CD4-positive, alpha-beta T cell (primary cell): ENCODE results near the gene IQSEC1. TPM values are rescaled to one million over a fixed set of nuclear protein-coding genes. Genes with fewer than 3 reads are reported as not detected.
A peak's percentile ranks its signal among the peaks of the same experiment; 100 is the strongest.

Experiments used
- ATAC-seq: fragments of 200-7000 bp; cut with Tn5 transposase; one replicate; pipeline ENCODE4 v1.10.0; 2022; ENCODE audit warnings: mild to moderate bottlenecking; ENCODE audit not compliant: poor library complexity
- CTCF ChIA-PET: fragments of 350-600 bp; sonication (Branson Sonifier 250); formaldehyde crosslinking; loops from one replicate; lab custom pipeline; 2021; ENCODE audit warnings: antibody characterized with exemption, inconsistent platforms; lab: Charles Lee
- POLR2A ChIA-PET: fragments of 350-600 bp; sonication (Branson Sonifier 250); formaldehyde crosslinking; loops from one replicate; lab custom pipeline; 2021; ENCODE audit warnings: antibody characterized with exemption, inconsistent platforms; lab: Charles Lee
- DNase-seq, 14 experiments: peaks; one replicate each; pipeline ENCODE4 v3.0.0-alpha.2; 2013 to 2020; ENCODE audit warnings: mixed read lengths in 2 of 14
- H3K27ac ChIP-seq, 2 donors: one replicate each; pipeline versions ENCODE4 v1.5.1 to v1.7.0; 2013; ENCODE audit warnings: low read length in 2 of 2, low read depth in 1 of 2, mild to moderate bottlenecking in 1 of 2
- H3K27me3 ChIP-seq, 2 experiments: 1 replicate in 1 of 2; 2 replicates in 1 of 2; pipeline versions ENCODE4 v1.6.1 to v1.7.0; 2013; ENCODE audit warnings: low read length in 2 of 2, control low read depth in 1 of 2, mild to moderate bottlenecking in 1 of 2, moderate library complexity in 1 of 2; ENCODE audit not compliant: insufficient read depth in 2 of 2, control insufficient read depth in 1 of 2
- H3K36me3 ChIP-seq: one replicate; pipeline ENCODE4 v1.6.1; 2013; ENCODE audit warnings: low read length, control low read depth; ENCODE audit not compliant: insufficient read depth
- H3K4me1 ChIP-seq: one replicate; pipeline ENCODE4 v1.6.1; 2013; ENCODE audit warnings: low read length, control low read depth; ENCODE audit not compliant: insufficient read depth
- H3K4me3 ChIP-seq: one replicate; pipeline ENCODE4 v1.5.1; 2013; ENCODE audit warnings: mild to moderate bottlenecking, low read length, moderate library complexity
- H3K9me3 ChIP-seq, 2 experiments: 1 replicate in 1 of 2; 2 replicates in 1 of 2; pipeline versions ENCODE4 v1.6.1 to v1.7.0; 2013; ENCODE audit warnings: low read length in 2 of 2, mild to moderate bottlenecking in 2 of 2, control low read depth in 1 of 2, moderate library complexity in 1 of 2; ENCODE audit not compliant: control insufficient read depth in 1 of 2, insufficient read depth in 1 of 2
- H3K27ac Mint-ChIP-seq: one replicate; pipeline ENCODE4 v1.8.0; 2020; ENCODE audit warnings: mixed read lengths
- H3K27me3 Mint-ChIP-seq: one replicate; pipeline ENCODE4 v1.8.0; 2021; ENCODE audit warnings: mixed read lengths
- H3K36me3 Mint-ChIP-seq: one replicate; pipeline ENCODE4 v1.8.0; 2021; ENCODE audit warnings: low read depth, mixed read lengths
- H3K4me1 Mint-ChIP-seq: one replicate; pipeline ENCODE4 v1.8.0; 2021; ENCODE audit warnings: low read depth, mixed read lengths
- H3K4me3 Mint-ChIP-seq: one replicate; pipeline ENCODE4 v1.8.0; 2020; ENCODE audit warnings: mild to moderate bottlenecking, mixed read lengths
- H3K9me3 Mint-ChIP-seq: one replicate; pipeline ENCODE4 v1.8.0; 2020; ENCODE audit warnings: mixed read lengths
- intact Hi-C, 2 experiments: fragments of 100-400 bp; cut with DNase I in 1 of 2; cut with micrococcal nuclease in 1 of 2; formaldehyde crosslinking; loops; one replicate each; pipeline versions ENCODE4 v1.15.1 to v1.9.0; 2023 to 2025; cut with DNase I, micrococcal nuclease
- total RNA-seq, 174 experiments: library from RNA in 2 of 174; stranded (reverse) in 2 of 174; gene quantifications; one replicate each; pipeline ENCODE4 v1.2.3 and lab custom pipeline; 2021 to 2026
- TF ChIP-seq, protein P1 (sequence below): fragments of 200-600 bp; IDR thresholded peaks from one replicate; pipeline ENCODE4 v1.8.0; 2022; ENCODE audit warnings: antibody characterized with exemption, mild to moderate bottlenecking

IQSEC1 gene
- total RNA-seq, 2 experiments from 2014 or later = 102 to 108 TPM

DNA sequence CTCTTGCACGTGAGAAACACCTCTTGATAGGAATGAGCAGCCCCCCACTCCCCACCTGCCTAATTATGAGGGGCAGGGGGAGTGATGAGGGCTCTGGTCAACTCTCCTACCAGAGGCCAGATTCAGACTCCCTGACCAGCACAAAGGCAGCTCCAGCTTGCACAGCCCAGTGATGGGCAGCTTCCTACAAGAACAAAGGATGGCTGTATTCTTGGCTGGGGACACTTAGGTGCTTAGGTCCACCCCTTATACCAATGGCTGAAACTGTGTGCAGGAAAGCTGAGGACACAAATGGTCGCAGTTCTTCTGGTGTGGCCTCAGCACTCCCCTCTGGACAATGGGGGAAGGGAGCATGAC is 81.8 kb downstream of the IQSEC1 start:
- H3K36me3 ChIP-seq = peaks cover 37% of the 10 kb centered on the region
- no peaks in the 10 kb centered on the region for H3K27me3 ChIP-seq
- no peaks in the 10 kb centered on the region for H3K9me3 Mint-ChIP-seq
- peaks cover 27% of the 10 kb centered on the region for H3K36me3 Mint-ChIP-seq
- intact Hi-C loops = no loop called here
- H3K27me3 Mint-ChIP-seq = no peaks in the 10 kb centered on the region
- H3K4me3 Mint-ChIP-seq = peak overlapping the region; percentile 62
- no peaks in the 10 kb centered on the region for H3K9me3 ChIP-seq
- DNase-seq = no peak
- no peak for ATAC-seq
- peaks cover 76% of the 10 kb centered on the region for H3K4me1 ChIP-seq
- ChIA-PET POLR2A (no interaction called here), CTCF (no interaction called here)
- H3K27ac Mint-ChIP-seq = peak overlapping the region; percentile 30
- peaks cover 70% of the 10 kb centered on the region for H3K4me1 Mint-ChIP-seq
- no peak overlapping the region for H3K4me3 ChIP-seq
- TF ChIP-seq, protein P1, sequence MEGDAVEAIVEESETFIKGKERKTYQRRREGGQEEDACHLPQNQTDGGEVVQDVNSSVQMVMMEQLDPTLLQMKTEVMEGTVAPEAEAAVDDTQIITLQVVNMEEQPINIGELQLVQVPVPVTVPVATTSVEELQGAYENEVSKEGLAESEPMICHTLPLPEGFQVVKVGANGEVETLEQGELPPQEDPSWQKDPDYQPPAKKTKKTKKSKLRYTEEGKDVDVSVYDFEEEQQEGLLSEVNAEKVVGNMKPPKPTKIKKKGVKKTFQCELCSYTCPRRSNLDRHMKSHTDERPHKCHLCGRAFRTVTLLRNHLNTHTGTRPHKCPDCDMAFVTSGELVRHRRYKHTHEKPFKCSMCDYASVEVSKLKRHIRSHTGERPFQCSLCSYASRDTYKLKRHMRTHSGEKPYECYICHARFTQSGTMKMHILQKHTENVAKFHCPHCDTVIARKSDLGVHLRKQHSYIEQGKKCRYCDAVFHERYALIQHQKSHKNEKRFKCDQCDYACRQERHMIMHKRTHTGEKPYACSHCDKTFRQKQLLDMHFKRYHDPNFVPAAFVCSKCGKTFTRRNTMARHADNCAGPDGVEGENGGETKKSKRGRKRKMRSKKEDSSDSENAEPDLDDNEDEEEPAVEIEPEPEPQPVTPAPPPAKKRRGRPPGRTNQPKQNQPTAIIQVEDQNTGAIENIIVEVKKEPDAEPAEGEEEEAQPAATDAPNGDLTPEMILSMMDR = no peak
- no peak overlapping the region for H3K27ac ChIP-seq

DNA sequence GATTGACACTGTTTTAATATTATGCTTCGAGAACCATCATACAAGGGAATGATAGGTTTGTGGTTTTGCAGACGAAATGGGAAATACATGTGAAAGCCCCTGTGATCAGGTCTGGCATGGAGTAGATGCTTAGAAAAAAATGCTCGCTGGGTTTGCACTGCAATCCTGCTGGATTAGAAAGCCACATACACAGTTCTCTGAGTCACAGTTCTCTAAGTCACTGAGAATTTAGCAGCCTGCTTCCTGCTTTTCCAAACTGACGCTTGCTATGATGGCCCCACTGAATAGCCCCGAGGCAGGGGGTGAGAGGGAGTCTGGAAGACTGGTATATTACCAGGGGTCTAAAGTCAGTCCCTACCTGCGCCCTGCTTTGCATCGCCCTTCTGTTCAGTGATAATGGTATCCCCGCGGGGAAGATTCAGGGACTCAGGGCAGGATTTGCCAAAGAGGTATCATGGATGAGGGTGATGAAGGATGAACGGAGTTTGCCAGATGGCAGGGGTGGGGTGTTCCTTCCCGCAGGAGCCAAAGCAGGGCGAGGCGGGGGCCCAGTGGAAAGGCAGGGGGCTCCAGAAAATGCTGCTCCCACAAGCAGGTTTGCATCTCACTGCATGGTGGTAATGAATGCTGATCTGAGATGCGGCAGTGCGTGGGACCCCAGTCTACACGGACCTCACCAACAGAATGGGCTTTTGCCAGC is 82.3 kb downstream of the IQSEC1 start:
- ChIA-PET CTCF (no interaction called here), POLR2A (no interaction called here)
- TF ChIP-seq, protein P1 = no peak
- no peaks in the 10 kb centered on the region for H3K9me3 ChIP-seq
- DNase-seq (no peak), ATAC-seq (no peak)
- no peaks in the 10 kb centered on the region for H3K9me3 Mint-ChIP-seq
- H3K27ac Mint-ChIP-seq = peak overlapping the region; percentile 44
- H3K27me3 ChIP-seq = no peaks in the 10 kb centered on the region
- peaks cover 80% of the 10 kb centered on the region for H3K4me1 ChIP-seq
- no peak overlapping the region for H3K27ac ChIP-seq
- H3K4me3 Mint-ChIP-seq = peak overlapping the region; percentile 67
- peaks cover 66% of the 10 kb centered on the region for H3K4me1 Mint-ChIP-seq
- H3K36me3 Mint-ChIP-seq = peaks cover 27% of the 10 kb centered on the region
- H3K27me3 Mint-ChIP-seq = no peaks in the 10 kb centered on the region
- peaks cover 38% of the 10 kb centered on the region for H3K36me3 ChIP-seq
- H3K4me3 ChIP-seq = no peak overlapping the region
- intact Hi-C loops = no loop called here

DNA sequence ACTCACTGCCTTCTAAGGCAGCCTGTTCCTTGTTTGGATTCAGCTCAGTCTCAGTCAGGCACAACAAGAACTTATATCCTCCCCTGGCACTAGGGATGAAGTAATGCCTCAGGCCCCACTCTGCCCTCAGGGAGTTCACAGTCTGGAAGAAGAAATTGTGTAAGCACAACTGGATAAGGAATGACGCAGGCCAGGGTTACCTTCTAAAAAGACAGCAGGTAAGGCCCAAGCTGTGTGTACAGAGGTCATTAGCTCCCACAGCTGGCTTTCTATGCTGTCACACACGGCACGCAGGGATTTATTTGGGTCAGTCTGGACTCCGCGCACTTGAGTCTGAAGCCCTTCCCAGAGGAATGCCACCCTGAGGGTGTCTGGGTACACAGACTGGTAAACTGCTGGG is 82.9 kb downstream of the IQSEC1 start:
- intact Hi-C loops = no loop called here
- DNase-seq = no peak
- Histone ChIP-seq H3K27me3 (no peaks in the 10 kb centered on the region), H3K36me3 (peaks cover 42% of the 10 kb centered on the region), H3K9me3 (no peaks in the 10 kb centered on the region), H3K27ac (no peak overlapping the region), H3K4me3 (no peak overlapping the region), H3K4me1 (peaks cover 79% of the 10 kb centered on the region)
- Mint-ChIP-seq H3K36me3 (peaks cover 29% of the 10 kb centered on the region), H3K9me3 (no peaks in the 10 kb centered on the region), H3K27ac (peak overlapping the region; percentile 44), H3K4me1 (peaks cover 69% of the 10 kb centered on the region), H3K27me3 (no peaks in the 10 kb centered on the region), H3K4me3 (peak overlapping the region; percentile 67)
- TF ChIP-seq, protein P1 = no peak
- no peak for ATAC-seq
- ChIA-PET POLR2A (interaction anchor here (0.9 to 2.2 kb wide), 2 partner anchors 21 to 25 kb away, joined by 3 to 9 read pairs; no protein-coding TSS in a partner anchor), CTCF (no interaction called here)
